ENCODE results near the gene ZNF609.

DNA sequence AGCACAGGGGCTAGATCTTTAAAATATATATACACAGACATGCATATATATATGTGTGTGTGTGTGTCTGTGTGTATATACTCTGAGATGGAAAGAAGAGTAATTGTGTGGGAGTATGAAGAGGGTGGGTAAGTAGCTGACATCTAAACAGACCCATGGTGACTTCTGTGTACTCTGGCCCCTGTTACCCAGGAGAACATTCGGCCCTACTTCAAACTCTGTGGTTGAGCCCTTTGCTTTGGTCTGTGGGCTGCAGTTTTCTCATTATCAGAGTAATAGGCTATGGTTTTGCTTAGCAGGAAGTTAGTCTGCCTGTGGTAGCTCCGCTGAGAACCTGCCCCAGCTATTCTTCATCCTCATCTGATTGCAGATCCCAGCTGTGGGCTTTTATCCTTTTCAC, 173.6 kb downstream of the ZNF609 start:
- TF ChIP-seq, protein P1, sequence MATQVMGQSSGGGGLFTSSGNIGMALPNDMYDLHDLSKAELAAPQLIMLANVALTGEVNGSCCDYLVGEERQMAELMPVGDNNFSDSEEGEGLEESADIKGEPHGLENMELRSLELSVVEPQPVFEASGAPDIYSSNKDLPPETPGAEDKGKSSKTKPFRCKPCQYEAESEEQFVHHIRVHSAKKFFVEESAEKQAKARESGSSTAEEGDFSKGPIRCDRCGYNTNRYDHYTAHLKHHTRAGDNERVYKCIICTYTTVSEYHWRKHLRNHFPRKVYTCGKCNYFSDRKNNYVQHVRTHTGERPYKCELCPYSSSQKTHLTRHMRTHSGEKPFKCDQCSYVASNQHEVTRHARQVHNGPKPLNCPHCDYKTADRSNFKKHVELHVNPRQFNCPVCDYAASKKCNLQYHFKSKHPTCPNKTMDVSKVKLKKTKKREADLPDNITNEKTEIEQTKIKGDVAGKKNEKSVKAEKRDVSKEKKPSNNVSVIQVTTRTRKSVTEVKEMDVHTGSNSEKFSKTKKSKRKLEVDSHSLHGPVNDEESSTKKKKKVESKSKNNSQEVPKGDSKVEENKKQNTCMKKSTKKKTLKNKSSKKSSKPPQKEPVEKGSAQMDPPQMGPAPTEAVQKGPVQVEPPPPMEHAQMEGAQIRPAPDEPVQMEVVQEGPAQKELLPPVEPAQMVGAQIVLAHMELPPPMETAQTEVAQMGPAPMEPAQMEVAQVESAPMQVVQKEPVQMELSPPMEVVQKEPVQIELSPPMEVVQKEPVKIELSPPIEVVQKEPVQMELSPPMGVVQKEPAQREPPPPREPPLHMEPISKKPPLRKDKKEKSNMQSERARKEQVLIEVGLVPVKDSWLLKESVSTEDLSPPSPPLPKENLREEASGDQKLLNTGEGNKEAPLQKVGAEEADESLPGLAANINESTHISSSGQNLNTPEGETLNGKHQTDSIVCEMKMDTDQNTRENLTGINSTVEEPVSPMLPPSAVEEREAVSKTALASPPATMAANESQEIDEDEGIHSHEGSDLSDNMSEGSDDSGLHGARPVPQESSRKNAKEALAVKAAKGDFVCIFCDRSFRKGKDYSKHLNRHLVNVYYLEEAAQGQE (IDR thresholded peaks at IDR 0.05; ENCODE audit: borderline replicate concordance): no peak
- TF ChIP-seq, protein P2, sequence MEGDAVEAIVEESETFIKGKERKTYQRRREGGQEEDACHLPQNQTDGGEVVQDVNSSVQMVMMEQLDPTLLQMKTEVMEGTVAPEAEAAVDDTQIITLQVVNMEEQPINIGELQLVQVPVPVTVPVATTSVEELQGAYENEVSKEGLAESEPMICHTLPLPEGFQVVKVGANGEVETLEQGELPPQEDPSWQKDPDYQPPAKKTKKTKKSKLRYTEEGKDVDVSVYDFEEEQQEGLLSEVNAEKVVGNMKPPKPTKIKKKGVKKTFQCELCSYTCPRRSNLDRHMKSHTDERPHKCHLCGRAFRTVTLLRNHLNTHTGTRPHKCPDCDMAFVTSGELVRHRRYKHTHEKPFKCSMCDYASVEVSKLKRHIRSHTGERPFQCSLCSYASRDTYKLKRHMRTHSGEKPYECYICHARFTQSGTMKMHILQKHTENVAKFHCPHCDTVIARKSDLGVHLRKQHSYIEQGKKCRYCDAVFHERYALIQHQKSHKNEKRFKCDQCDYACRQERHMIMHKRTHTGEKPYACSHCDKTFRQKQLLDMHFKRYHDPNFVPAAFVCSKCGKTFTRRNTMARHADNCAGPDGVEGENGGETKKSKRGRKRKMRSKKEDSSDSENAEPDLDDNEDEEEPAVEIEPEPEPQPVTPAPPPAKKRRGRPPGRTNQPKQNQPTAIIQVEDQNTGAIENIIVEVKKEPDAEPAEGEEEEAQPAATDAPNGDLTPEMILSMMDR (IDR thresholded peaks at IDR 0.05; ENCODE audit: poor library complexity, severe bottlenecking): no peak
- TF ChIP-seq POLR2AphosphoS5 (IDR thresholded peaks at IDR 0.05): no peak
- TF ChIP-seq MXI1 (conservative IDR thresholded peaks at IDR 0.05; ENCODE audit: poor library complexity, severe bottlenecking): no peak
- no peak for TF ChIP-seq EZH2 (IDR thresholded peaks at IDR 0.05; ENCODE audit: borderline replicate concordance, insufficient read depth, low read length, poor library complexity, severe bottlenecking)

All from neural cell (in vitro differentiated cells).